Urinary bladder (tissue), 4 donors: ENCODE measurements around the gene BEX5. TPM values are rescaled to one million over a fixed set of nuclear protein-coding genes. Genes with fewer than 3 reads are reported as not detected.

Source experiments
- DNase-seq: peaks from one replicate; pipeline ENCODE4 v3.0.0-alpha.2; 2015; ENCODE audit errors: extremely low spot score
- H3K27ac ChIP-seq: one replicate; pipeline ENCODE4 v1.5.1; 2013; ENCODE audit warnings: low read depth, mild to moderate bottlenecking, moderate library complexity
- H3K36me3 ChIP-seq: one replicate; pipeline ENCODE4 v1.6.1; 2013; ENCODE audit warnings: mild to moderate bottlenecking, moderate library complexity; ENCODE audit not compliant: insufficient read depth
- H3K4me1 ChIP-seq: one replicate; pipeline ENCODE4 v1.6.1; 2013; ENCODE audit warnings: mild to moderate bottlenecking, moderate library complexity; ENCODE audit not compliant: insufficient read depth
- H3K4me3 ChIP-seq: one replicate; pipeline ENCODE4 v1.5.1; 2013; ENCODE audit warnings: low read depth, low read length
- WGBS: extraction: QIAGEN DNeasy Blood & Tissue Kit; methylation state at CpG from one replicate; pipeline ENCODE4 v1.1.7; 2013; 5-methylcytosine and 5-hydroxymethylcytosine counted together
- polyA plus RNA-seq: library from polyadenylated mRNA; stranded (reverse); fragments of 200-250 nt; gene quantifications from one replicate; pipeline ENCODE4 v1.2.3, GENCODE V29; 2013
- total RNA-seq: library from RNA; depleted of rRNA; stranded (reverse); fragments of >200 nt; gene quantifications from one replicate; pipeline ENCODE4 v1.2.3, GENCODE V29; 2014
- donor health status: healthy with polysubstance abuse.
- donor health status: healthy.

Gene BEX5
- total and polyA plus RNA-seq, 2 donors: 0.87 to 1.2 TPM

GRCh38 chrX:102115748-102116147, 40.0 kb downstream of the BEX5 start:
- H3K36me3 ChIP-seq: no peaks in the 10 kb centered on the region
- no peak overlapping the region for H3K4me3 ChIP-seq
- no peak for DNase-seq
- WGBS: 84% methylated on average over 2 of the region's 2 CpGs
- H3K4me1 ChIP-seq: no peaks in the 10 kb centered on the region
- H3K27ac ChIP-seq: no peak overlapping the region

- Histone ChIP-seq H3K27ac (no peak overlapping the region), H3K4me3 (no peak overlapping the region), H3K4me1 (no peaks in the 10 kb centered on the region), H3K36me3 (no peaks in the 10 kb centered on the region)
- no peak for DNase-seq
- 70% methylated on average over 4 of the region's 4 CpGs for WGBS
These were observed 42.4 kb downstream of the BEX5 start for GRCh38 chrX:102113367-102113766.

Other genes with a start within 250 kb of the BEX5 start
- 7.2 TPM for gene ZMAT1, start 223.9 kb downstream of the BEX5 start, total RNA-seq
- gene ZMAT1, start 223.9 kb downstream of the BEX5 start, polyA plus RNA-seq: 3.6 TPM
- 1.8 TPM for gene TCEAL2, start 30.3 kb downstream of the BEX5 start, total RNA-seq
- 14.3 TPM for gene TCEAL2, start 30.3 kb downstream of the BEX5 start, polyA plus RNA-seq
- gene TCEAL6, start 13.5 kb downstream of the BEX5 start, total RNA-seq: not detected
- 0.44 TPM for gene TCEAL6, start 13.5 kb downstream of the BEX5 start, polyA plus RNA-seq
- gene TCP11X1, start 59.3 kb upstream of the BEX5 start, total RNA-seq: not detected
- gene TCP11X1, start 59.3 kb upstream of the BEX5 start, polyA plus RNA-seq: not detected
- not detected for gene NXF2, start 91.2 kb upstream of the BEX5 start, total RNA-seq
- gene NXF2, start 91.2 kb upstream of the BEX5 start, polyA plus RNA-seq: not detected